A673 (cell line): ENCODE data around the gene ROR2.

Experiments
- CTCF ChIP-seq: fragments of 300-800, 200-600 bp; sonication (generic); conservative IDR thresholded peaks from 2 replicates; pipeline ENCODE4 v1.5.1; 2017; ENCODE audit warnings: low read depth, mild to moderate bottlenecking, antibody characterized with exemption, low read length, moderate library complexity, mixed read lengths
- EZH2 ChIP-seq: fragments of 200-600 bp; sonication (generic); IDR thresholded peaks from 2 replicates; pipeline ENCODE4 v1.6.1; 2017; ENCODE audit warnings: borderline replicate concordance, low read depth, mild to moderate bottlenecking, mixed read lengths, antibody characterized with exemption, low read length; ENCODE audit not compliant: poor library complexity, severe bottlenecking

- TF ChIP-seq CTCF: no peak
- TF ChIP-seq EZH2: no peak
Observed at GRCh38 chr9:91661451-91661850, 288.6 kb downstream of the ROR2 start.
